DMS 273 (cell line): ENCODE results near the gene CHMP1B.
A peak's percentile ranks its signal among the peaks of the same experiment; 100 is the strongest.

Experiments used
- DNase-seq: peaks from one replicate; lab custom pipeline; 2025; ENCODE audit not compliant: unreplicated experiment; lab: John Stamatoyannopoulos, UW

The CHMP1B gene

GRCh38 chr18:11851146-11851805, at the start of gene CHMP1B:
CHMP1B (plus strand) TSS chr18:11851413; CDS start chr18:11851512, 99 bp downstream.
- DNase-seq: peak; percentile 99

- no peak for DNase-seq
Observed at GRCh38 chr18:11801573-11801972, 49.6 kb upstream of the CHMP1B start.

DNA sequence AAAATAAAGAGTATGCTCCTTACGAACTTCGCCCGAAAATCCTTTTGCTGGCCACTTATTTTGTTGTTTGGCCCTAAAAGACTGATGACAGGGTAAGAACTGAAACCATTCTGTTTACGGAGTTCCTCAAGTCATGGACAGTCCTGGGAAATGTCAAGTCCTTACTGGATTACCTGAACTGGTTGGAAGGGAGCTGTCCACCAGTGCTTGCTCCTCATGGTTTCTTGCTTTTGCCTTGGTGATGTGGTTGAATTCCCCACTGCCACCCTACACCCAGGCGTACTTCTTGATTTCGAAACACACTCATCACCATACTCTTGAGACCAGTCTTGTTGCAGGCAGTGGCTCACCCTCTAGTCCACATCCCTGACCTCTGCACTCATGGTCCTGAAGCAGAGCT, 49.1 kb upstream of the CHMP1B start:
- DNase-seq: no peak

- DNase-seq: no peak
Observed at GRCh38 chr18:11802586-11802985, 48.6 kb upstream of the CHMP1B start.

GRCh38 chr18:11807233-11807632, 44.0 kb upstream of the CHMP1B start:
- no peak for DNase-seq

DNA sequence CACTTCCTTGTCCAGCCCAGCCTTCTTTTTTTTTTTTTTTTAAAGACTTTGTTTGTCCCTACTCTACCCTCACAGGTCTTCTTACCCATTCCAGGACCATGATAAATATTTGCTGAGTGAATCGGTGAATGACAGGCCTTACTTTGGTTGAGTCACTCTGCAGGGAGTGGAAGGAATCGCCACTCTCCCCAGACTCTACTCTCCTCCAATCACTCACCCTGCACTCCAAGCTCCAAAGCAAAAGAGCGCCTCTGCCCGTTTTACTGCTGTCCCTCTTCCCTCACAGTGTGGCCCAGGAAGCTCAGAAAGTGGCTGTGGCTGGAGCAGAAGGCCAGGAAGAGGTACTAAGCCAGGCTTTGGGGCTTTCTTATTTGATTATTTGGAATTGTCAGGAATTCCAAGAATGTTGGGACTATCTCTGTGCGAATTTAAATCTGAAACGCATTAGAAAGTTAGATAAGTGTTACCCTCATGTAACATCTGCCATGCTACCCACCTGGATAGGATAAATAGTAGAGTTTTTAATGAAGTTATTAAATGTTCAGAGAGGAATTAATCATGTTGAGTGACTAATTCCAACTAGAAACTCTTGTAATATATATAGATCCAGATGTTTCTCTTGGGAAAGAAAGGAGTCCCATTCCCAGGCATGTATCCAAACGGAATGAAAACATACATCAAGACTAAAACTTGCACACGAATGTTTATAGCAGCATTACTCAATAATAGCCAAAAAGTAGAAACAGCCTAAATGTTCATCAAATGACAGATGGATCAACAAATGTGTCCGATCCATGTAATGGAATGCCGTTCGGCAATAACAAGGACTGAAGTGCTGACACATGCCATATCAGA, 43.0 kb upstream of the CHMP1B start:
- no peak for DNase-seq

- DNase-seq: no peak
Observed at GRCh38 chr18:11809895-11810294, 41.3 kb upstream of the CHMP1B start.

DNA sequence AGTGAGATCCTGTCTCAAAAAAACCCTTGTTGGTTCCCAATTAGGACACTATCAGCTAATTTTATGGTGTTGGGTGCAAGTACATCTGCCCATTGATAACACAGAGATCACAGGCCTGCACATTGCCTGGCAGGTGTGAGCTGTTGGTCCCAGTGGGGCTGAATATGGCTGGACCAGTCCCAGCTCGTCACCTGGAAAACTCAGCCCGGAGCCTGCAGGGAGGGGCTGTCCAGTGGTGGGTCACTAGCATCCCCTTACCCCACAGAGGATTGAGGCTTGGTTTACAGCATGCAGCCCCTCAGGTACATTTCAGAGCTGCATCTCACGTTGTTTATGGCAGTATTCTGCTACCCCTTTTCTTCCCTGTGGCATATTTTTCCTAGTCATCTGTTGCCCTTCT, 40.8 kb upstream of the CHMP1B start:
- DNase-seq: no peak

DNA sequence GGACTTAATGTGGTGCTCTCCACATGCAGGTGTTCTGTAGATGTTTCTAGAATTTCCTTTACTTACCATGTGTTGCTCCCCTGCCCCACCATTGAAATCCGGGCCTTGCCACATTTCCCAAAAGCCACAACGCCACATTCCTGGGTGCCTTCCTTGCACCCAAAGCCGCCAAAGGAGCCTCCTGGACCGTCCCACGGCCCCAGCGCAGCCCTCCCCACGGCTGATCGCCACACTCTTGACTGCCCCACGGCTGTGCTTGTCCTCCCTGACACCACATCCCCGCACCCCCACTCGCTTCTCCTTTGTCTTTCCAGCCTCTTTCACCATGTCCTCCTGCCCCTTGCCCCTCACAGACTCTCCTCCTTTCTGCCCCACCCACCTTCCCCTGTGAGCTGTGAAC, 40.2 kb upstream of the CHMP1B start:
- DNase-seq: no peak

DNA sequence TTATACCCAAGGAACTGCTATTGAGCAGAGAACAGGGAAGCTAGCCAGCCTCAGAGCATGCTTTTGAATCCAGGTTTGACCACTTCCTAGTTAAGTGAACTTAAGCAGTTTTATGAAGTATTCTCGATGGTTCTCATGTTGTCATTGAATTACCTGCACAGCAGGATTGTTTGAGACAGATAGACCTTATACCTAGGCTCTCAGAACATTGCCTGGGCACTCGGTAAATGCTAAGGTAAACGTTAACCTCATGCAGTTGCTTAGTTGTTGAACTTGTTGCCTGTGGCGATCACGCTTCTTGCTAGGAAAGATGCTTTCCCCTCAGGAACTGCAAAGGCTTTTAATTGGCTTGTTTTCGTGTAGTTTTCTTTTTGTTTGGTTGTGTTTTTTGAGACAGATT, 34.0 kb upstream of the CHMP1B start:
- no peak for DNase-seq

- no peak for DNase-seq
Observed at GRCh38 chr18:11818486-11819203, 32.6 kb upstream of the CHMP1B start.

- no peak for DNase-seq
Observed at GRCh38 chr18:11819938-11820337, 31.3 kb upstream of the CHMP1B start.

DNA sequence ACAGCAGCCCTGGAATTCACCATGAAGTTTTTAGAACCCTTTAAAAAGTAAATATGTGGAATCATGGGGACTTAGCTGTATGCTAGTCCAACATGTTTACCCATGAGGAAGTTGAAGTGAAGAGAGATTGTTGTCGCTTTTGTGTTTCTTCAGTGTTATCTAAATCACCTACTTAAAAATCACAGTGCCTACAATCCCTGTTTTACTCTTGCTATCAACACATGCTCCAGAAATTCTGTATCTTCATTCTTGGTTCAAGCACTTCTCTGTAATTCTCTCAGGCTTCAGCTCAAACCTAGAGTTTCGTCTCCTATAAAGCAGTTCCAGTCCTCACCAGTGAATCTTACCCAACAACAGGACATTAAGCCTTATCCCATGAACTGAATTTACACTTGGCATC, 30.5 kb upstream of the CHMP1B start:
- no peak for DNase-seq

- DNase-seq: no peak
Observed at GRCh38 chr18:11821208-11821607, 30.0 kb upstream of the CHMP1B start.

- no peak for DNase-seq
Observed at GRCh38 chr18:11821643-11822237, 29.5 kb upstream of the CHMP1B start.

- no peak for DNase-seq
Observed at GRCh38 chr18:11823545-11823944, 27.7 kb upstream of the CHMP1B start.

DNA sequence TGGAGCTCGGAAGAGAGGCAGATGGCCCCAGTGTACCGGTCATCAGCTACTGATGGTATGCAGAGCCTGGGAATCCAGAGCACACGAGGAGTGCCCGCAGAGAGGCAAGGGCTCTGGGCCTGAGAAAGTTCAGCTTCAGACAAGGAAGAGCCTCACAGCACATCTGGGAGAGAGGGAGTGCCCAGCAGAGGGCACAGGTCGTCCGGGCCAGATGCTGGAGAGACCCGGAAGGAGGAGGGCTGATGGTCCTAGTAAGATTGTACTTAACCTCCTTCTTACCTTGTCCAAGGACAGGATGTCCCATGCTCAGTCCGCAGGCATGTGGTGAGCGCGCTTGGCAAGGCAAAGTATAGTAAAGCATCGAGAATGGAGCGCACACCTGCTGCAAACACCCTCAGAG, 24.4 kb upstream of the CHMP1B start:
- DNase-seq: no peak

DNA sequence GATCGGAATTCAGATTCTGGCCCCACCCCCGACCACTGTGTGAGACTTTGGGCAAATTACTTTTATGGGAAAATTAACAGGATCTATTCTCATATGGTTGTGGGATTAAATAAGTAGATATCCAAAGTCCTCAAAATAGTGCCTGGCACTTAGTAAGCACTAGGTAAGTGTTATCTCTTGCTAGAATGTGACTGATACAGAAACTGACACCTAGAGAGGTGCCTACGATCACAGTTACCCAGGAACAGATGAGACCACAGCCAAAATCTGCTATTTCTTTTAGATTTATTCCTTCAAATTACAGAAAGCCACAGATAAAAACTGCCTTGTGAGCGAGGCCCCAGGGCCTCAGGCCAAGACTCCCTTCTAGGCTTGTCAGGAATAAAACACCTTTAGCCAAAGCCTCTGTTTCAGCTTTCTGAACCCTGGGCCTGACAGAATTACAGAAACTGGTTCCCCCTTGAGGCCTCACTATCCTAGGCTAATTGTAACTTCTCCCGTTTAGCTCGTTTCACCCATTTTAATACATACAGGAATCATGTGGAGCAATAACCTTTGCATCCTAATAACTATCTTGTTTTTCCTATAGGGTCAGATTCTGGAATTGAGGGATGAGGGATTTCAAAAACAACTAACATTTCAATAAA, 22.3 kb upstream of the CHMP1B start:
- DNase-seq: no peak

- no peak for DNase-seq
Observed at GRCh38 chr18:11830585-11830984, 20.6 kb upstream of the CHMP1B start.

DNA sequence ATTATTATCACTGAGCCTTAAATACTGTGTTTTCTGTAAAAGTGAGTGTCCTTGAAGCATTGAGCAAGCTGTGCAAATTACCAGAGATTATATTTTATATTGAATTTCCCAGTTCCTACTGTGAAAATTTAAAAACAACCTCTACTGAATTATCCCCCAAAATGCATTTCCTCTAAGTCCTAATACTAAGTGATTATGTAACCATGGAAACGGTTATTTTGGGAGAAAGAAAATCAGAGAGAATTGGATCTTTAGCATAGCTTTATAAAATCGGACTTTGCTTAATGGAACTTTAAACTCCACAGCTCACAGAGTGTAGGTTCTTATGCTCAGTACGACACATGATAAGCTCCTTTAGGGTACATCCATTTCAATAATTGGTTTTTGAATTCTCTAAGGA, 19.3 kb upstream of the CHMP1B start:
- DNase-seq: no peak

- no peak for DNase-seq
Observed at GRCh38 chr18:11834772-11835171, 16.4 kb upstream of the CHMP1B start.
